HG03457 (cell line): ENCODE results near the gene SPINK4.

Experiments used
- ATAC-seq: cut with Tn5 transposase; IDR thresholded peaks from one replicate; pipeline ENCODE4 v1.9.1; 2021; ENCODE audit warnings: moderate number of reproducible peaks; ENCODE audit not compliant: unreplicated experiment

The SPINK4 gene

DNA sequence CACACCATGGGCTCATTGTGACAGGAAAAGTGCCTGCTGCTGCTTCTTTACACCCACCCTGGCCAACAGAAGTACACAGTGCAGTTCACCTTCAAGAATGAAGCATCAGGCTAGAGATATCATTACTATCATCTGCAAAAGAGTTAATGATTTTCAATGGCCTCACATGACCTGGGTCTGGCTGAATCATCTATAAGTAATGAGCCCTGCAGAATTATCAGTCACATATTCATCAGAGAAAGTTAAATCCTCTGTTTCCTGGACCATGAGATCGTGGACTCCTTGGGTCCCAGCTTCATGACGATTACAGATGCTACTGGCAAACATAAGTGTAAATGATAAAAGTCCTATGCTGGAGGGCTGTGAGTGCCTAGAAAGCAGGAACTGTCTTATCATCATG is 16.3 kb downstream of the SPINK4 start:
- no peak for ATAC-seq

GRCh38 chr9:33257276-33257675 is 17.3 kb downstream of the SPINK4 start:
- no peak for ATAC-seq

- ATAC-seq, result no peak
Observed at GRCh38 chr9:33260372-33260771, 20.4 kb downstream of the SPINK4 start.

- ATAC-seq, result peak; percentile 11
Observed at GRCh38 chr9:33263131-33264002, 23.4 kb downstream of the SPINK4 start.

DNA sequence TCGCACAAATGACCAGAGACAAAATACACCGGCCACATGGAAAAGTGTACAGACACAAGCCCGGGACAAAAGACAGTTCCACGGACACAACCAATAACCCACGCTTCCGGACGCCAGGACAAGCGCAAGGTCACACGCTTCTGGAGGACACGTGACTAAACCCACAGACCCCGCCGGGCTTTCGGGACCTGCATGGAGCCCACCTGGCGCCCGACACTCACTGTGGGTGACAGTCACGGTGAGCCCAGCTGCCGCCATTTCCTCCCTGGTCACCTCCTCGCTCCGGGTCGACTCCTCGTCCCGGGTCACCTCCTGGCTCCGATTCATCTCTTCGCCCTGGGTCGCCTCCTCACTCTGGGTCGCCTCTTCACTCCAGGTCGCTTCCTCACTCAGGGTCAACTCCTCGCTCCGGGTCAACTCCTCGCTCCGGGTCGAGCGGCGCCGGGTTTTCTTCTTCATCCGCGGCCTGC is 24.1 kb downstream of the SPINK4 start:
- peak; percentile 10 for ATAC-seq

GRCh38 chr9:33264473-33265177 is 24.7 kb downstream of the SPINK4 start, which contains the start of the genes BAG1 and CHMP5:
TSS of gene BAG1 (minus strand) at chr9:33264708.
TSS of gene CHMP5 (plus strand) at chr9:33265049. CDS start at chr9:33265079, 30 bp downstream.
- peak; percentile 82 for ATAC-seq

DNA sequence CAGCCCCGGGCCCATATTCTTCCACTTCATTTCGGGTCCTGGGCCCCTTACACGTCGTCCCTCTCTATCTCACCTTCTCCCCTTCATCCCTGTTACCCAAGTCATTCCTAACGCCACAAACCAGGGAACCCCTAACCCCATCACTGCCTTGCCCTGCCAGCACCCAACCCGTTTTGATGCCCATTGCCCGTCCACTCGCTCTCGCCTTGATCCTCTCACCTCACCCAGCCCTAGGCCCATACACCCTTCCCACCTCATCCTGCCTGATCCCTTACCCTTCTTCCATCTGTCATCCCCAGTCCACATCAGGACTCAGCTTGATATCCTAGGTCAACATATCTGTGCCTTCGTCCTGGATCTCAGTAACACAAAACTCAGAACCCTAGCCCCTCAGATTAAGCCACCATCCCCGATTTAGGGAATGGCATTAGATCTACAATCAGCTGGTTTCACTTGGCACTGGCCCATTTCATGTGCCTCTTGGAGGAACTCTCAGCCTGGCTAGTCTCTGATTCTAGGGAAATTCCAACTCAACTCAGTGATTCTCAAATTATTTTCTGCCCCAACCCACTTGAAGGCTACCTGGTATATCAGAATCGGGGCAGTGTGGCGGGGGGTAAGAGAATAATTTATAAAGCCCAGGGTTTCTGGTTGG is 25.4 kb downstream of the SPINK4 start:
- ATAC-seq, result no peak

DNA sequence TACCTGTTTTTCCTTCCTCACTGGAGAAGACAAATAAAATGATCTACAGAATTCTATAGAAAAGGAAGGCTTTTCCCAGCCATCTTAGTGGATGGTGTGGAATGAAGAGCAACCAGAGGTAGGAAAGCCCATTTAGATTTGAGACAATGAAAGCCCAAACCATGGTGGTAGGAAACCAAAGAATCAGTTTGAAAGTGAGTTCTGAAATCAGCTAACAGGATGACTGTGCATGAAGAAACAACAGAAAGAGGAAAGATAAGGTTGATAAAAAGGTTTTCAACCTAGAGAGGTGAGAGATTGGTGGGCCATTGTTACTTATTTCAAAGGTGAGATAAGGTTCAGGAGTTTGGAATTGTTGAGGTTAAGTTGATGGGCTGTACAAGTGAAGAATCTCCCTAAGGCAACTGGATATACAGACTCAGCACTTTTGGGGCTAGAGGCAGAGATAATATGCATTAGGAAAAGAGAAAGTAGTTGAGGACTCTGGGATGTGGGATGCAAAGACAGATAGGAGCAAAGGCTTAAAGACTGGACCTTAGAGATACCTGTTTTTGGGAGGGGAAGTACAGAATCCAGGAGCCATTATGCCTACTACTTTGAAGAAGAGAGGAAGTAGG is 27.3 kb downstream of the SPINK4 start:
- no peak for ATAC-seq

DNA sequence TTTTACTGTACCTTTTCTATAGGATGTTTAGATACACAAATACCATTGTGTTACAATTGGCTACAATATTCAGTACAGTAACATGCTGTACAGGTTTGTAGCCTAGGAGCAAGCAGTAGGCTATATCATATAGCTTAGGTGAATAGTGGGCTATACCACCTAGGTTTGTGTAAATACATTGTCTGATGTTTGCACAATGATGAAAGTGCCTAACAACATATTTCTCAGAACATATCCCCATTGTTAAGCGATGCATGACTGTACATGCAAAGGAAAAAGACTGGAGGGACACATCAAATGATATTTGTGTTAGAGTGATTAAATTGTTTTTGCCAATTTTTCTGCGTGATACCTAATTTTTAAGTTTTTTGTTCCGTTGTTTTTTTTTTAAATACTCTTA is 30.2 kb downstream of the SPINK4 start:
- ATAC-seq, result no peak

GRCh38 chr9:33272061-33272460 is 32.1 kb downstream of the SPINK4 start:
- ATAC-seq, result no peak

DNA sequence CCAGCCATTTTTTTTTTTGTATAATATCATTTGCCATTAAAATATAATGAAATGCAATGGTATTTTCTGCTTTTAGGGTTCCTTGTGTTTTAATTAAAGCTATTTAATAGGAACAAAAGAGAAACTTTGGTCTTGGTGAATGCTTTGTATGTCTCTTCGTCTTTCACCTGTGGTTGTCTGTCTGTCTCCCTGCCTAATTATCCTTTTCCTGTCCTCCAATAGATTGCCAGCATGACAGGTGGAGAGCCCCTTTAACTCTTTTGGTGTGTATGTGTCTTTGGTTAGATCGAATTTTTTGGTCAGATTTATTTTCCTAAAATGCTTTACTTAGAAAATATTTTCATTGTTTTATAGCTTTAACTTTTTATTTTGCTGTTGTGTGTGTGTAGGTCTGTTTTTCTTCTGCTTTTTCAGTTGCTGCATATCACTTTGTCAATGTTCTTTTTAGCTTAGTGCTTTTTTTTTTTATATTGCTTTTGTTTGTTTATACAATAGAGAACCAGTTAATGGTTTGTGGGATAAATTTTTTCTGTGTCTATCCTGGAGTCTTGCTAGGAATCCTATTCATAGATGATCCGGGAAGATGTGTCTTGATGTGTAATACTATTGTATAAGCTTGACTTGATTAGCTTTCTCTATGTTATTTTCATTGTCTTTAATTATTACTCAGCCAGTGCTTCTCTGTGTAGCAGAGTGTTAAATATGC is 33.5 kb downstream of the SPINK4 start:
- no peak for ATAC-seq

DNA sequence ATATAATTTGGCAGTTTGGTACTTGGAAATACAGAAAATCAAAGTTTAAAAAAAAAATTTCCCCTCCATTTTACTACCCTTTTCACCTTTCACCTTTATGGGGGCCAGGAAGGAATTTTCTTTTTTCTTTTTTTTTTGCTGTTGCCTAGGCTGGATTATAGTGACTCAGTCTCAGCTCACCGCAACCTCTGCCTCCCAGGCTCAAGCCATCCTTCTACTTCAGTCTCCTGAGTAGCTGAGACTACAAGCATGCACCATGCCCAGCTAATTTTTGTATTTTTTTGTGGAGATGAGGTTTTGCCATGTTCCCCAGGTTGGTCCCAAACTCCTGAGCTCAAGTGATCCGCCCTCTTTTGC is 34.0 kb downstream of the SPINK4 start:
- ATAC-seq, result no peak

GRCh38 chr9:33277484-33277883 is 37.5 kb downstream of the SPINK4 start:
- no peak for ATAC-seq

DNA sequence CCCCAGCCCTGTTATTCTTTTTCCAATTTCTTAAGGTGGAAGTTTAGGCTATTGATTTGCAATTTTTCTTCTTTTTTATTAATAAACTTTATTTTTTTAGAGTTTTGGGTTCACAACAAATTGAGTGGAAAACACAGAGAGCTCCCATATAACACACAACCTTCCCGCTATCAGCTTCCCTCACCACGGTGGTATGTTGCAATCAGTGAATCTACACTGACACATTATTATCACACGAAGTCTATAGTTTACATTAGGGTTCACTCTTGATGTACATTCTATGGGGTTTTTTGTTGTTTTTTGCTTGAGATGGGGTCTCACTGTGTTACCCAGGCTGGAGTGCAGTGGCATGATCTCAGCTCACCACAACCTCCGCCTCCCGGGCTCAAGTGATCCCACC is 45.5 kb downstream of the SPINK4 start:
- ATAC-seq, result no peak

- no peak for ATAC-seq
Observed at GRCh38 chr9:33287087-33287490, 47.1 kb downstream of the SPINK4 start.

DNA sequence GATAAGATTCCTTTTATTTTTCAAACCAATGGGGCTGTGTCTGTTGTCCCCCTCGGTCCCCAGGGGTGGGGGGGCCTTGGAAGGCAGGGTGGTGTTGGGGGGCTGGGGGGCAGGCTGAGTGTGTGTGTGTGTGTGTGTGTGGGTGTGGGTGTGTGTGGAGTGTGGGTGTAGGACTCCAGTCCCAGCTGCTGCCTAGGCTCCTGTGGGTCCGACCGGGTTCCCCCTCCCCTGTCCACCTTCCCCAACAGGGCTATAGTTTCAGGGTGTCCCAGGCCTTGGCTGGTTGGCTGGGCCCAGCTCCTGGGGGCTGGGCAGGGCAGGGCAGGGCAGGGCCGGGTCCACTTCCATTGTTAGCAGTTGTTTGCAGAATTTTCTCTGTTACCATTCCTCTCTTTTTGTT is 48.3 kb downstream of the SPINK4 start:
- ATAC-seq, result no peak

DNA sequence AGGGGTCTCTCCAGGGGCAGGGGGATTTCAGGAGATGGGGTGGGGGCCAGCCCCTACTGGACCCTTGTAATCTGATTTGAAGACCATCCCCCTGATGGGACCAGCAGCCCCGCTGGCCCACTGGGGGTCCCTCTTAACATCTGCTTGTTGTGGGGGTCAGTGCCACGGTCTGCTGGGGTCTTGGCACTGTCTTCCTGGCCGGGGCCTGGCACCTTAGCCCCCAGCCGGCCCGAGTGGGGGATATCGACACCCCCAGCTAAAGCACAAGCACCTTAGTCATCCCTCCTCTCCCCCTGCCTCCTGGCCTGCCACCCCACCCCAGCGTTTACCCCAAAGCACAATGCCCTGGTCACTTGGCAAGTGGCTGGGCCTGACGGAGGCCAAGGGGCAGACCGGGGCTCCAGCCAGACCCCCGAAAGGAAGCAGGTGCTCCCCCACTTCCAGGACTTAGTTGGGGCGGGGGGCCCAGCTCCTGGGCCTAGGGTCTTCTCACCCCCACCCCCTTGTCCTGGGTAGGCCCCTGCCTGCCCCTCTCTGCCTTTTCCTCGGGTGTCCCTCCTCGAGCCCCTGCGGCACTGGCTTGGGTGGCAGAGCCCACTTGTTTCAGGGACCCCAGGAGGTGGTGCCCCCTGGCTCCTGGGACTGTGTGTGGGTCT is 49.0 kb downstream of the SPINK4 start:
- no peak for ATAC-seq

DNA sequence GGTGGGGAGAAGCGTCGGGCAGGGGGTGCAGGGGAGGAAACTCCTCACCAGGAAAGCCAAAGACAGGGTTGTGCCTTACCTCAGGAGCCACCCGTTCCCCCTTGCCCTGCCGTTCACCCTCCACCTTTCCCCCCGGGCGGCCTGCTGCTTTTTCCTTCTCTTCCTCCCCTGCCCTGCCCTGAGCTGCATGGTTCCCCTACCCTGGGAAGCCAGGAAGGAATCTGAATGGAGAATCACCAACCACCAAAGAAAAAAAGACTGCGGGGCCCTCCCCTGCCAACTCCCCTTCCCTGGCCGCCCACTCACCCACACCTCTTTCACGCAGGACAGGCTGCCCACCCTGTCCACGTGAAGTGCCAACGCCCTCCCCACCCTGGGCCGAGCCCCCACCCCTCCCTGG is 49.5 kb downstream of the SPINK4 start:
- no peak for ATAC-seq

DNA sequence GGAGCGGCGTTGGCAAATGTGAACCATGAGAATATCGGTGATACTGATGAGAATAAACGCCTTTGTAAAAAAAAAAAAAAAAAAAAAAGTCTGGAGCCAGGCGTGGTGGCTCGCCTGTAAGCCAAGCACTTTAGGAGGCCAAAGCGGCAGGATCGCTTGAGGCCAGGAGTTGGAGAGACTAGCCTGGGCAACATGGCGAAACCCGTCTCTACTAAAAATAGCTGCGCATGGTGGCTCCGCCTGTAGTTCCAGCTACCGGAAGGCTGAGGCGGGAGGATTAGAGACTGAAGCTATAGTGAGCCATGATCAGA is 49.9 kb downstream of the SPINK4 start:
- no peak for ATAC-seq
